GM12878 (cell line): ENCODE data around the gene PASK. TPM values are rescaled to one million over a fixed set of nuclear protein-coding genes. Genes with fewer than 3 reads are reported as not detected.

Experiments
- ATAC-seq: fragments of 200-7000 bp; cut with Tn5 transposase; 3 replicates; pipeline ENCODE4 v1.9.1; 2020; ENCODE audit warnings: mild to moderate bottlenecking, moderate library complexity
- BruUV-seq: library from RNA; stranded (reverse); fragments of 400-500 nt; replicated peaks from 2 replicates; lab custom pipeline; 2021; lab: Mats Ljungman, UMichigan
- CTCF ChIA-PET: fragments of 300-600 bp; sonication (Branson Sonifier 250); formaldehyde crosslinking; extraction: SDS; loops from one replicate; lab custom pipeline; 2021; ENCODE audit warnings: inconsistent platforms; lab: Yijun Ruan, JAX
- POLR2A ChIA-PET: fragments of 350-600 bp; formaldehyde crosslinking; extraction: SDS; loops from one replicate; lab custom pipeline; 2021; ENCODE audit warnings: inconsistent platforms; lab: Charles Lee
- RAD21 ChIA-PET: fragments of 300-600 bp; sonication (Branson Sonifier 250); formaldehyde crosslinking; loops from one replicate; lab custom pipeline; 2023; ENCODE audit warnings: antibody characterized with exemption; ENCODE audit not compliant: unreplicated experiment; lab: Charles Lee
- SMC1A ChIA-PET: fragments of 300-600 bp; sonication (Branson Sonifier 250); formaldehyde crosslinking; loops from one replicate; lab custom pipeline; 2023; ENCODE audit not compliant: unreplicated experiment, uncharacterized antibody; lab: Charles Lee
- DNase-seq: peaks from one replicate; pipeline ENCODE4 v3.0.0-alpha.2; 2011; ENCODE audit warnings: low read depth, low spot score
- FAIRE-seq: peaks from 3 replicates; lab custom pipeline; 2011; peaks lifted over from hg19 to GRCh38; lab: Jason Lieb, UNC
- H2AFZ ChIP-seq: 2 replicates; pipeline ENCODE4 v1.6.0; 2011; ENCODE audit warnings: low read depth, low read length, control low read depth; ENCODE audit not compliant: control insufficient read depth
- H3K27ac ChIP-seq: 2 replicates; pipeline ENCODE4 v1.5.1; 2011; ENCODE audit warnings: control low read depth; ENCODE audit not compliant: control insufficient read depth, insufficient read depth
- H3K27me3 ChIP-seq, 2 experiments: replicated peaks in 1 of 2; 2 replicates each; pipeline versions ENCODE4 v1.6.0 to v1.6.1; 2011; ENCODE audit warnings: low read length in 1 of 2; ENCODE audit not compliant: control insufficient read depth in 2 of 2, insufficient read depth in 2 of 2
- H3K36me3 ChIP-seq, 2 experiments: 2 replicates each; pipeline ENCODE4 v1.5.1; 2011; ENCODE audit warnings: low read length in 1 of 2; ENCODE audit not compliant: control insufficient read depth in 2 of 2, insufficient read depth in 2 of 2
- H3K4me1 ChIP-seq: 2 replicates; pipeline ENCODE4 v1.6.1; 2011; ENCODE audit warnings: mild to moderate bottlenecking, low read length, moderate library complexity, mixed read lengths; ENCODE audit not compliant: control insufficient read depth, insufficient read depth
- H3K4me2 ChIP-seq: 2 replicates; pipeline ENCODE4 v1.6.0; 2011; ENCODE audit warnings: control low read depth; ENCODE audit not compliant: control insufficient read depth, insufficient read depth
- H3K4me3 ChIP-seq: fragments of 200-600 bp; sonication (generic); 2 replicates; pipeline ENCODE4 v1.5.1; 2016
- H3K79me2 ChIP-seq: 2 replicates; pipeline ENCODE4 v1.6.0; 2011; ENCODE audit warnings: low read length; ENCODE audit not compliant: control insufficient read depth, insufficient read depth
- H3K9ac ChIP-seq: 2 replicates; pipeline ENCODE4 v1.8.0; 2011; ENCODE audit warnings: low read length, control low read depth, mixed read lengths; ENCODE audit not compliant: control insufficient read depth, insufficient read depth
- H3K9me3 ChIP-seq: replicated peaks from 3 replicates; pipeline ENCODE4 v1.5.1; 2011; ENCODE audit warnings: mild to moderate bottlenecking, low read length; ENCODE audit not compliant: control insufficient read depth, insufficient read depth
- H4K20me1 ChIP-seq: 2 replicates; pipeline ENCODE4 v1.6.0; 2011; ENCODE audit not compliant: control insufficient read depth, insufficient read depth
- ATF7 ChIP-seq: fragments of 450-650 bp; IDR thresholded peaks from 2 replicates; pipeline ENCODE4 v1.6.1; 2016; ENCODE audit warnings: low read depth, mild to moderate bottlenecking
- BACH1 ChIP-seq: fragments of 450-650 bp; IDR thresholded peaks from 2 replicates; pipeline ENCODE4 v1.6.1; 2017; ENCODE audit warnings: mild to moderate bottlenecking, borderline replicate concordance
- ELK1 ChIP-seq: IDR thresholded peaks from 2 replicates; pipeline ENCODE4 v1.6.1; 2012; ENCODE audit warnings: low read depth, low read length, improper control_type of control experiment
- FOXK2 ChIP-seq: fragments of 450-650 bp; IDR thresholded peaks from 2 replicates; pipeline ENCODE4 v1.6.1; 2017; ENCODE audit warnings: mild to moderate bottlenecking, moderate library complexity
- IKZF1 ChIP-seq: fragments of 450-650 bp; conservative IDR thresholded peaks from 2 replicates; pipeline ENCODE4 v1.6.1; 2017; ENCODE audit warnings: antibody characterized with exemption, mild to moderate bottlenecking
- MYB ChIP-seq: fragments of 150-350 bp; IDR thresholded peaks from 2 replicates; pipeline ENCODE4 v1.6.1; 2014; ENCODE audit warnings: mild to moderate bottlenecking, low read depth, low read length, borderline replicate concordance
- PAX5 ChIP-seq: IDR thresholded peaks from 2 replicates; pipeline ENCODE4 v1.6.1; 2011; ENCODE audit warnings: low read depth, low read length, borderline replicate concordance
- RAD21 ChIP-seq: IDR thresholded peaks from 2 replicates; pipeline ENCODE4 v1.6.1; 2011; ENCODE audit warnings: mild to moderate bottlenecking, low read depth, low read length, moderate library complexity; ENCODE audit not compliant: insufficient read depth
- RELB ChIP-seq: fragments of 450-650 bp; IDR thresholded peaks from 2 replicates; pipeline ENCODE4 v1.6.1; 2017; ENCODE audit warnings: low read depth, mild to moderate bottlenecking, moderate library complexity
- ZNF207 ChIP-seq: fragments of 450-650 bp; IDR thresholded peaks from 2 replicates; pipeline ENCODE4 v1.6.1; 2014; ENCODE audit warnings: antibody characterized with exemption, mild to moderate bottlenecking, borderline replicate concordance
- ZNF622 ChIP-seq: fragments of 450-650 bp; IDR thresholded peaks from 2 replicates; pipeline ENCODE4 v1.6.1; 2017; ENCODE audit warnings: mild to moderate bottlenecking, inconsistent platforms
- WGBS: methylation state at CpG from one replicate; pipeline ENCODE4 v1.1.6; 2016; ENCODE audit warnings: low lambda C conversion rate; ENCODE audit not compliant: insufficient replicate concordance, insufficient coverage; ENCODE audit errors: missing lambda C conversion rate; 5-methylcytosine and 5-hydroxymethylcytosine counted together
- in situ Hi-C: fragments of 300-500 bp; cut with MboI; formaldehyde crosslinking; loops from 9 replicates; pipeline ENCODE4 v1.14.3; 2018; ENCODE audit warnings: mixed read lengths
- intact Hi-C: fragments of 100-400 bp; cut with micrococcal nuclease; formaldehyde crosslinking; loops from one replicate; pipeline ENCODE4 v1.14.2; 2022; ENCODE audit not compliant: unreplicated experiment
- polyA plus RNA-seq, 11 experiments: library from polyadenylated mRNA; depleted of rRNA in 4 of 11; unstranded in 6 of 11; stranded (reverse) in 5 of 11; fragments of >200 nt; fragmentation: Nextera tagmentation in 4 of 11; fragmentation: Illumina TruSeq in 1 of 11; extraction: Ambion mirVana in 4 of 11; extraction: Trizol in 1 of 11; gene quantifications; 1 replicate in 1 of 11; 2 replicates in 10 of 11; pipeline versions ENCODE4 v1.2.1 to v1.2.3, GENCODE V29; 2011 to 2016; ENCODE audit warnings: inconsistent platforms in 2 of 11, missing spikeins in 2 of 11, low read depth in 1 of 11
- total RNA-seq, 4 experiments: library from RNA; depleted of rRNA in 3 of 4; stranded (reverse); fragments of >200 nt in 3 of 4; fragmentation: Illumina TruSeq in 1 of 4; extraction: Trizol in 1 of 4; gene quantifications; 2 replicates each; pipeline versions ENCODE4 v1.2.1 to v1.2.3, GENCODE V29; 2013 to 2021
- TF ChIP-seq, protein P1 (sequence below): IDR thresholded peaks from 2 replicates; pipeline ENCODE4 v1.6.1; 2012; ENCODE audit warnings: low read depth, low read length, improper control_type of control experiment
- TF ChIP-seq, protein P2 (sequence below): IDR thresholded peaks from 2 replicates; pipeline ENCODE4 v1.6.1; 2011; ENCODE audit warnings: low read depth, mild to moderate bottlenecking, low read length, moderate library complexity, borderline replicate concordance; ENCODE audit errors: extremely low read depth
- TF ChIP-seq, protein P3 (sequence below): fragments of 450-650 bp; IDR thresholded peaks from 2 replicates; pipeline ENCODE4 v1.6.1; 2017; ENCODE audit warnings: mild to moderate bottlenecking, moderate library complexity

PASK gene
- total and polyA plus RNA-seq, 10 of the 15 experiments (the other 5 are each of a cell fraction or from before 2014, with no cell fraction given): 9.6 to 62.2 (median 28.5) TPM

GRCh38 chr2:241102239-241102803, 47.0 kb downstream of the PASK start, which contains the start of gene MTERF4 (continued):
- peak; percentile 73; the same call in 1 of the 2 replicates for TF ChIP-seq PAX5
- TF ChIP-seq FOXK2: peak; percentile 42; the same call in 1 of the 2 replicates
- 0 out of 2 replicates have a peak, but pooled peaks have one; percentile 16 for TF ChIP-seq ATF7
- peak; percentile 90 for TF ChIP-seq RELB
- TF ChIP-seq MYB: no peak
- TF ChIP-seq, protein P1, sequence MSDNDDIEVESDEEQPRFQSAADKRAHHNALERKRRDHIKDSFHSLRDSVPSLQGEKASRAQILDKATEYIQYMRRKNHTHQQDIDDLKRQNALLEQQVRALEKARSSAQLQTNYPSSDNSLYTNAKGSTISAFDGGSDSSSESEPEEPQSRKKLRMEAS: peak; percentile 69
- TF ChIP-seq ELK1: peak; percentile 96

GRCh38 chr2:241099246-241099645, 50.0 kb downstream of the PASK start:
- in situ Hi-C loops: no loop called here
- Histone ChIP-seq H3K4me1 (peaks cover 45% of the 10 kb centered on the region), H4K20me1 (no peaks in the 10 kb centered on the region)
- TF ChIP-seq, protein P2, sequence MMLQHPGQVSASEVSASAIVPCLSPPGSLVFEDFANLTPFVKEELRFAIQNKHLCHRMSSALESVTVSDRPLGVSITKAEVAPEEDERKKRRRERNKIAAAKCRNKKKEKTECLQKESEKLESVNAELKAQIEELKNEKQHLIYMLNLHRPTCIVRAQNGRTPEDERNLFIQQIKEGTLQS: no peak
- TF ChIP-seq, protein P3, sequence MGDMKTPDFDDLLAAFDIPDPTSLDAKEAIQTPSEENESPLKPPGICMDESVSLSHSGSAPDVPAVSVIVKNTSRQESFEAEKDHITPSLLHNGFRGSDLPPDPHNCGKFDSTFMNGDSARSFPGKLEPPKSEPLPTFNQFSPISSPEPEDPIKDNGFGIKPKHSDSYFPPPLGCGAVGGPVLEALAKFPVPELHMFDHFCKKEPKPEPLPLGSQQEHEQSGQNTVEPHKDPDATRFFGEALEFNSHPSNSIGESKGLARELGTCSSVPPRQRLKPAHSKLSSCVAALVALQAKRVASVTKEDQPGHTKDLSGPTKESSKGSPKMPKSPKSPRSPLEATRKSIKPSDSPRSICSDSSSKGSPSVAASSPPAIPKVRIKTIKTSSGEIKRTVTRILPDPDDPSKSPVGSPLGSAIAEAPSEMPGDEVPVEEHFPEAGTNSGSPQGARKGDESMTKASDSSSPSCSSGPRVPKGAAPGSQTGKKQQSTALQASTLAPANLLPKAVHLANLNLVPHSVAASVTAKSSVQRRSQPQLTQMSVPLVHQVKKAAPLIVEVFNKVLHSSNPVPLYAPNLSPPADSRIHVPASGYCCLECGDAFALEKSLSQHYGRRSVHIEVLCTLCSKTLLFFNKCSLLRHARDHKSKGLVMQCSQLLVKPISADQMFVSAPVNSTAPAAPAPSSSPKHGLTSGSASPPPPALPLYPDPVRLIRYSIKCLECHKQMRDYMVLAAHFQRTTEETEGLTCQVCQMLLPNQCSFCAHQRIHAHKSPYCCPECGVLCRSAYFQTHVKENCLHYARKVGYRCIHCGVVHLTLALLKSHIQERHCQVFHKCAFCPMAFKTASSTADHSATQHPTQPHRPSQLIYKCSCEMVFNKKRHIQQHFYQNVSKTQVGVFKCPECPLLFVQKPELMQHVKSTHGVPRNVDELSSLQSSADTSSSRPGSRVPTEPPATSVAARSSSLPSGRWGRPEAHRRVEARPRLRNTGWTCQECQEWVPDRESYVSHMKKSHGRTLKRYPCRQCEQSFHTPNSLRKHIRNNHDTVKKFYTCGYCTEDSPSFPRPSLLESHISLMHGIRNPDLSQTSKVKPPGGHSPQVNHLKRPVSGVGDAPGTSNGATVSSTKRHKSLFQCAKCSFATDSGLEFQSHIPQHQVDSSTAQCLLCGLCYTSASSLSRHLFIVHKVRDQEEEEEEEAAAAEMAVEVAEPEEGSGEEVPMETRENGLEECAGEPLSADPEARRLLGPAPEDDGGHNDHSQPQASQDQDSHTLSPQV: no peak
- 0 out of 2 replicates have a peak, but pooled peaks have one; percentile 11 for TF ChIP-seq IKZF1
- no peak for TF ChIP-seq RAD21
- no peak for TF ChIP-seq ZNF622
- TF ChIP-seq BACH1: no peak
- no peak for TF ChIP-seq ZNF207

More at GRCh38 chr2:241099246-241099645, 50.0 kb downstream of the PASK start:
- Histone ChIP-seq H2AFZ (no peak overlapping the region), H3K4me3 (peak overlapping the region; percentile 63), H3K36me3 (peaks cover 9 to 20% of the 10 kb centered on the region in 2 experiments), H3K79me2 (peaks cover 88% of the 10 kb centered on the region), H3K9me3 (no peaks in the 10 kb centered on the region), H3K27me3 (no peaks in the 10 kb centered on the region), H3K4me2 (peak overlapping the region; percentile 44), H3K9ac (peak overlapping the region; percentile 68), H3K27ac (peak overlapping the region; percentile 90)
- ATAC-seq: peak; percentile 28
- FAIRE-seq: no peak
- ChIA-PET POLR2A (interaction anchor here (0.6 to 4.9 kb wide), 7 partner anchors 10 to 384 kb away, joined by 3 to 54 read pairs (median 5); partner anchors contain the start of genes PASK and PPP1R7), SMC1A (interaction anchor here (0.7 to 6.3 kb wide), 11 partner anchors 12 to 665 kb away, joined by 3 to 53 read pairs (median 4); partner anchors contain the start of gene PASK), CTCF (interaction anchor here (0.7 to 3.7 kb wide), 6 partner anchors 21 to 119 kb away, joined by 3 to 14 read pairs (median 3); partner anchors contain the start of gene PPP1R7), RAD21 (interaction anchor here (1.0 to 5.0 kb wide), 6 partner anchors 11 to 216 kb away, joined by 3 to 62 read pairs (median 5); partner anchors contain the start of genes PASK and PPP1R7)
- BruUV-seq: no TSS peak
- intact Hi-C loops: loop anchor here (2.0 kb wide), 1 partner anchor 28 kb away; no protein-coding TSS in a partner anchor
- no peak for DNase-seq
- 1% methylated on average over 5 of the region's 5 CpGs for WGBS
